GM23248 (cell line): Measurements from ENCODE around the gene ACAP2. TPM values are rescaled to one million over a fixed set of nuclear protein-coding genes. Genes with fewer than 3 reads are reported as not detected.

Experiments used
- DNase-seq: peaks from one replicate; pipeline ENCODE4 v3.0.0-alpha.2; 2015
- H2AFZ ChIP-seq: fragments of 200-600 bp; sonication (generic); 2 replicates; pipeline ENCODE4 v1.6.1; 2016; ENCODE audit warnings: antibody characterized with exemption
- H3F3A ChIP-seq: fragments of 200-600 bp; sonication (generic); 2 replicates; pipeline ENCODE4 v1.6.1; 2016; ENCODE audit warnings: mild to moderate bottlenecking, antibody characterized with exemption, mixed run types; ENCODE audit not compliant: insufficient read depth
- H3K27ac ChIP-seq: fragments of 200-600 bp; sonication (generic); 2 replicates; pipeline ENCODE4 v1.5.1; 2016; ENCODE audit warnings: mild to moderate bottlenecking
- H3K27me3 ChIP-seq: fragments of 200-600 bp; sonication (generic); replicated peaks from 2 replicates; pipeline ENCODE4 v1.6.1; 2016; ENCODE audit warnings: mild to moderate bottlenecking; ENCODE audit not compliant: insufficient read depth
- H3K36me3 ChIP-seq: fragments of 200-600 bp; sonication (generic); 2 replicates; pipeline ENCODE4 v1.6.1; 2016; ENCODE audit warnings: low read depth, mild to moderate bottlenecking
- H3K4me1 ChIP-seq: fragments of 200-600 bp; sonication (generic); 2 replicates; pipeline ENCODE4 v1.6.1; 2016; ENCODE audit warnings: mild to moderate bottlenecking; ENCODE audit not compliant: insufficient read depth
- H3K4me2 ChIP-seq: fragments of 200-600 bp; sonication (generic); one replicate; pipeline ENCODE4 v1.6.1; 2016; ENCODE audit warnings: mild to moderate bottlenecking; ENCODE audit not compliant: unreplicated experiment
- H3K4me3 ChIP-seq: fragments of 200-600 bp; sonication (generic); 2 replicates; pipeline ENCODE4 v1.5.1; 2016; ENCODE audit warnings: mild to moderate bottlenecking
- H3K79me2 ChIP-seq: fragments of 200-600 bp; sonication (generic); 2 replicates; pipeline ENCODE4 v1.6.1; 2016; ENCODE audit warnings: mild to moderate bottlenecking; ENCODE audit not compliant: insufficient read depth
- H3K9ac ChIP-seq: fragments of 200-600 bp; sonication (generic); 2 replicates; pipeline ENCODE4 v1.6.1; 2016; ENCODE audit warnings: mild to moderate bottlenecking
- H3K9me2 ChIP-seq: fragments of 200-600 bp; sonication (generic); 2 replicates; pipeline ENCODE4 v1.6.1; 2016; ENCODE audit warnings: mixed run types, mild to moderate bottlenecking, moderate library complexity; ENCODE audit not compliant: insufficient read depth
- H3K9me3 ChIP-seq: fragments of 200-600 bp; sonication (generic); one replicate; pipeline ENCODE4 v1.6.1; 2017; ENCODE audit warnings: low read depth
- H4K20me1 ChIP-seq: fragments of 200-600 bp; sonication (generic); 2 replicates; pipeline ENCODE4 v1.6.0; 2016; ENCODE audit not compliant: insufficient read depth
- EZH2 ChIP-seq: fragments of 200-600 bp; sonication (generic); IDR thresholded peaks from 2 replicates; pipeline ENCODE4 v1.6.1; 2018; ENCODE audit warnings: antibody characterized with exemption, mild to moderate bottlenecking; ENCODE audit not compliant: insufficient read depth, poor library complexity, severe bottlenecking
- EZH2phosphoT487 ChIP-seq: fragments of 200-600 bp; sonication (generic); IDR thresholded peaks from 2 replicates; pipeline ENCODE4 v1.6.1; 2018; ENCODE audit warnings: antibody characterized with exemption, moderate library complexity, mild to moderate bottlenecking, low read depth; ENCODE audit not compliant: insufficient read depth
- WGBS, 2 experiments: methylation state at CpG; one replicate each; pipeline ENCODE4 v1.1.6; 2015 to 2017; ENCODE audit warnings: low lambda C conversion rate in 2 of 2, low coverage in 1 of 2; ENCODE audit errors: missing lambda C conversion rate in 2 of 2; 5-methylcytosine and 5-hydroxymethylcytosine counted together
- in situ Hi-C: fragments of 300-500 bp; cut with MboI; formaldehyde crosslinking; loops from 2 replicates; pipeline ENCODE4 v1.15.0; 2020
- polyA plus RNA-seq: library from polyadenylated mRNA; unstranded; fragments of >200 nt; fragmentation: Nextera tagmentation; extraction: Ambion mirVana; gene quantifications from 2 replicates; pipeline ENCODE4 v1.2.1, GENCODE V29; 2016
- total RNA-seq: library from RNA; depleted of rRNA; stranded (reverse); fragments of >200 nt; shearing (Covaris generic); gene quantifications from 2 replicates; pipeline ENCODE4 v1.2.3, GENCODE V29; 2014

Gene ACAP2
- total and polyA plus RNA-seq, 2 experiments from 2014 or later, result 47.8 to 49.9 TPM

DNA sequence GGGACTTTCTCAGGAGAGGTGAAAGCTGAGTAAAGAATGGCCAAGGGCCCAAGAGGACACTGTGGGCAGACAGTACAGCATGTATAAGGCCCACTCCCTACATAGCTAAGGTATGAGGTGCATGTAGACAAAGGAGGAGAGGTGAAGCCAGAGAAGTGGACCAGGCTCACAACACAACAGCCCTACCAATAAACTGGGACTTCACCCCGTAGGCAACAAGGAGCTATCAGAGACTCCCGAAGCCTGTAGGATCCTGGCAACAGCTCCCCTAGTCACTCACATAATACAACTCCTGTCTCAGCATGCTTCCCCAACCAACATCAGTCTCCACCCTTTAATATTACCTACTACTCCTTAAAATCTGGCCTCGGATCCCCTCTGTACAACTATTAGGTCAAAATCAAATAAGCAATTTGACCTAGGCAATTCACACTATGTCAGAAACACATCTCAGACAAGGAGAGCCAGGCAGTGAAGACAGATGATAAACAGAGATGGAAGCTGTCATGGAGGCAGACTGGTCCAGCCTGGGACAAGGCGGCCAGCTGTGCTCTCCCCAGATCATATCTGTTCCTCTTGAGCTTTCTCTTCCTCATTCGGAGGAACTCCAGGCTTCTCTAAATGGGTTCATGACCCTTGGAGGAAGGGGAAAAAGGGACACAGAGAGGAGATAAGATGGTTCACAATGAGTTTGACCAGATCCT lies 173.3 kb downstream of the ACAP2 start:
- Histone ChIP-seq H3K27ac (0 out of 2 replicates have a peak overlapping the region, but pooled peaks have one; percentile 52), H3K36me3 (no peaks in the 10 kb centered on the region), H3K9me2 (no peaks in the 10 kb centered on the region), H2AFZ (peak overlapping the region; percentile 97), H3K4me2 (peak overlapping the region; percentile 91), H3K9me3 (no peaks in the 10 kb centered on the region), H3K4me3 (peak overlapping the region; percentile 93), H3K4me1 (peaks cover 15% of the 10 kb centered on the region), H3K27me3 (no peaks in the 10 kb centered on the region), H3F3A (peaks cover 21% of the 10 kb centered on the region), H3K9ac (peak overlapping the region; percentile 78), H3K79me2 (peaks cover 50% of the 10 kb centered on the region), H4K20me1 (no peaks in the 10 kb centered on the region)
- TF ChIP-seq EZH2phosphoT487 (no peak), EZH2 (no peak)
- in situ Hi-C loops, result loop anchor here (5.0 kb wide), 2 partner anchors 253 to 582 kb away; partner anchors contain the start of gene FAM43A
- WGBS, 2 experiments, result 63 to 67% methylated on average over 5 of the region's 5 CpGs
- no peak for DNase-seq

DNA sequence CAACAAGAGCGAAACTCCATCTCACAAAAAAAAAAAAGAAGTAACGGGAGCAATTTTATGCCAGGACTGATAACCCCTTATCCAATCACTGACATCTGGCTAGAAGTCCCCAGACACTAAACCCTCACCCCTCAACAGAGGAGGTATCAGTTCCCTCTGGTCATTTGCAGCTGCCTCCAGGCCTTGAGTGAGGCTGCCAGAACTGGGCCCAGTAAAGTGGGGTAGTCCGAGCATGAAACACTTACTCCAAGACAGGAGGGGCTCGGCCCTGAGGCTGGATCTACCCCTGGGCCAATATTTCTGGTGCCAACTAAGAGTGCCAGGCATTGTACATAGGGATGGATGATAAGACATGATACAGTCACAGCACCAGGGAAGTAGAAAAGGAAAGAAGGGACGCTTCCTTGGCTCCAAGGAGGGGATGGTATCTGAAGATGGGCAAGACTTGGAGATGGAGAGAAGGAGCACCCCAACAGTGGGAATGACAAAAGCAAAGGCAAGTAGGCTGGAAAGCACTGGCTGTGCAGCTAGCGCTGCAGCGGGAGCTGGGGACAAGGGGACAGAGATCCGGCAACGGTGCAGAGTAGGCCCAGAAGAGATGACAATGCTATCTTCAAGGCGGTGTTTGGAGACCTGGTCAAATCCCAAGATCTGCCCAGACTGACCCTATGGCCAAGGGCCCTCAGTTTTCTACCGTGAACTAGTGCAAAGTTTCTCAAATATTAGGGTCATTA lies 174.1 kb downstream of the ACAP2 start:
- WGBS, 2 experiments, result 89 to 93% methylated on average over 11 of the region's 11 CpGs
- Histone ChIP-seq H2AFZ (no peak overlapping the region), H4K20me1 (no peaks in the 10 kb centered on the region), H3K9ac (no peak overlapping the region), H3K27ac (no peak overlapping the region), H3F3A (peaks cover 16% of the 10 kb centered on the region; the same call in 1 of the 2 replicates), H3K4me3 (no peak overlapping the region), H3K36me3 (no peaks in the 10 kb centered on the region), H3K4me1 (peaks cover 15% of the 10 kb centered on the region), H3K79me2 (peaks cover 53% of the 10 kb centered on the region), H3K27me3 (no peaks in the 10 kb centered on the region), H3K9me2 (no peaks in the 10 kb centered on the region), H3K9me3 (no peaks in the 10 kb centered on the region), H3K4me2 (no peak overlapping the region)
- TF ChIP-seq EZH2 (no peak), EZH2phosphoT487 (no peak)
- DNase-seq, result no peak
- in situ Hi-C loops, result loop anchor here (5.0 kb wide), 1 partner anchor 581 kb away; the partner anchor contains the start of gene FAM43A

DNA sequence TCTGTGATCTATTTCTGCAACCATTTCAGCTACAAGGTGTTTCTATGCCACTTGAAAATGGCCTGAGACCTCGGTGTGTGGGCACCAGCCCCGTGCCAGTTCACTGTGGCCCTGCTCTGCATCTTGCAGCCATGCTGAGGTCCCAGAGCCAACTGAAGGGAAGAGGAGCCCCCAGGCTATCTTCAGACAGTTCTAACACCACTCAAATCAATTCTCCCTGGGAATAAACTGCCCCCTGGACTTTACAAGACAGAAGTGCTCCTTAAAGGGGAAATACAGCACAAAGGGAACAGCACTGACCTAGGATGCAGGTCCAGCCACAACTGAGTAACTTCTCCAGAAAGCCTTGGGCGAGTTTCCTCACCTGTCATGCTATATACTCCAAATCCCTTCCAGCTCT lies 175.7 kb downstream of the ACAP2 start:
- no peak overlapping the region for H3K4me2 ChIP-seq
- 98 to 99% methylated on average over 3 of the region's 3 CpGs for WGBS, 2 experiments
- in situ Hi-C loops, result loop anchor here (5.0 kb wide), 1 partner anchor 580 kb away; the partner anchor contains the start of gene FAM43A
- peaks cover 12% of the 10 kb centered on the region for H3K4me1 ChIP-seq
- H3K9ac ChIP-seq, result no peak overlapping the region
- no peaks in the 10 kb centered on the region for H3K9me2 ChIP-seq
- H2AFZ ChIP-seq, result no peak overlapping the region
- no peak for DNase-seq
- H3K27ac ChIP-seq, result no peak overlapping the region
- no peaks in the 10 kb centered on the region for H3K36me3 ChIP-seq
- no peaks in the 10 kb centered on the region for H4K20me1 ChIP-seq
- no peak overlapping the region for H3K4me3 ChIP-seq
- H3F3A ChIP-seq, result peaks cover 13% of the 10 kb centered on the region; the same call in 1 of the 2 replicates
- peaks cover 53% of the 10 kb centered on the region for H3K79me2 ChIP-seq
- no peaks in the 10 kb centered on the region for H3K9me3 ChIP-seq
- no peaks in the 10 kb centered on the region for H3K27me3 ChIP-seq
- no peak for TF ChIP-seq EZH2
- no peak for TF ChIP-seq EZH2phosphoT487

DNA sequence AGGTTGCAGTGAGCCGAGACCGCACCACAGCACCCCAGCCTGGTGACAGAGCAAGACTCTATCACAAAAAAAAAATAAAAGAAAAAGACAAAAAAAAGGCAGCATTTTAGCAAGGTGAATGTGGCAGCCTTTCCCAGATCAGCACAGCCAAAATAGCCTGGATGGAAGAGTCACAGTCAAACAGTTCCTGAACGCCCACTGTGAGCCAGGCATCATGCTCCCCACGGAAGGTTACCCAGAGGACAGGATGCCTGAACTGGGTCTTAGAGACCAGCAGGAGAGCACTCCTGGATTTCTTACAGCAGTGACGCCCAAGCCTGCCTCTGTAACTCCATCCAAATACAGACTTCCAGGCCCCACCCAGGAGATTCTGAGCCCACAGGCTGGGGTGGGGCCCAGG lies 176.4 kb downstream of the ACAP2 start:
- Histone ChIP-seq H2AFZ (no peak overlapping the region), H3K4me3 (no peak overlapping the region), H3F3A (peaks cover 8% of the 10 kb centered on the region; the same call in 1 of the 2 replicates), H3K4me1 (peaks cover 7% of the 10 kb centered on the region), H3K4me2 (no peak overlapping the region), H3K27ac (no peak overlapping the region), H3K9me2 (no peaks in the 10 kb centered on the region), H3K9me3 (no peaks in the 10 kb centered on the region), H3K27me3 (no peaks in the 10 kb centered on the region), H3K36me3 (no peaks in the 10 kb centered on the region), H3K9ac (no peak overlapping the region), H3K79me2 (peaks cover 53% of the 10 kb centered on the region), H4K20me1 (no peaks in the 10 kb centered on the region)
- whole genome bisulfite sequencing, 2 experiments, result 84 to 88% methylated on average over 5 of the region's 5 CpGs
- no peak for DNase-seq
- in situ Hi-C loops, result loop anchor here (5.0 kb wide), 1 partner anchor 579 kb away; the partner anchor contains the start of gene FAM43A
- TF ChIP-seq EZH2, result no peak
- TF ChIP-seq EZH2phosphoT487, result no peak
